Common myeloid progenitor, CD34-positive (primary cell): Measurements from ENCODE around the gene KHSRP.
"Not testable (repeated sequence)": the region's sequence is repeated elsewhere in the genome, so short reads cannot be mapped to it uniquely, and the experiment has no call there.

ENCODE experiments used
- CTCF ChIA-PET: fragments of 350-600 bp; sonication (Branson Sonifier 250); formaldehyde crosslinking; loops from one replicate; lab custom pipeline; 2021; ENCODE audit warnings: antibody characterized with exemption; lab: Charles Lee
- POLR2A ChIA-PET: fragments of 350-600 bp; sonication (Branson Sonifier 250); formaldehyde crosslinking; loops from one replicate; lab custom pipeline; 2021; ENCODE audit warnings: antibody characterized with exemption; lab: Charles Lee
- DNase-seq, 3 donors: peaks; one replicate each; pipeline versions ENCODE4 v3.0.0 to v3.0.0-alpha.2; 2013
- H3K27ac ChIP-seq, 2 experiments: 1 replicate in 1 of 2; 2 replicates in 1 of 2; pipeline ENCODE4 v1.7.0; 2013; ENCODE audit warnings: inconsistent platforms in 2 of 2, low read length in 2 of 2, mild to moderate bottlenecking in 2 of 2, low read depth in 1 of 2, moderate library complexity in 1 of 2; ENCODE audit not compliant: severe bottlenecking in 2 of 2, insufficient read depth in 1 of 2, poor library complexity in 1 of 2
- H3K27me3 ChIP-seq, 5 experiments: replicated peaks in 2 of 5; 1 replicate in 3 of 5; 2 replicates in 2 of 5; pipeline versions ENCODE4 v1.6.1 to v1.7.0; 2013; ENCODE audit warnings: low read length in 4 of 5, mild to moderate bottlenecking in 2 of 5, moderate library complexity in 2 of 5, inconsistent platforms in 1 of 5; ENCODE audit not compliant: insufficient read depth in 5 of 5, control insufficient read depth in 4 of 5
- H3K36me3 ChIP-seq, 4 experiments: 1 replicate in 2 of 4; 2 replicates in 2 of 4; pipeline versions ENCODE4 v1.6.1 to v1.7.0; 2013; ENCODE audit warnings: low read length in 3 of 4, control low read depth in 1 of 4, mild to moderate bottlenecking in 1 of 4; ENCODE audit not compliant: control insufficient read depth in 4 of 4, insufficient read depth in 4 of 4
- H3K4me1 ChIP-seq, 4 experiments: 1 replicate in 3 of 4; 2 replicates in 1 of 4; pipeline versions ENCODE4 v1.6.1 to v1.7.1; 2013; ENCODE audit warnings: low read length in 3 of 4, mild to moderate bottlenecking in 3 of 4, control low read depth in 1 of 4, inconsistent platforms in 1 of 4, moderate library complexity in 1 of 4; ENCODE audit not compliant: control insufficient read depth in 4 of 4, insufficient read depth in 4 of 4; ENCODE audit errors: control extremely low read depth in 1 of 4
- H3K4me3 ChIP-seq, 7 experiments: 1 replicate in 4 of 7; 2 replicates in 3 of 7; pipeline versions ENCODE4 v1.5.1 to v1.7.0; 2013; ENCODE audit warnings: mild to moderate bottlenecking in 7 of 7, low read length in 6 of 7, moderate library complexity in 6 of 7, inconsistent platforms in 2 of 7, low read depth in 2 of 7, control low read depth in 1 of 7; ENCODE audit not compliant: insufficient read depth in 4 of 7, control insufficient read depth in 1 of 7; ENCODE audit errors: extremely low read depth in 1 of 7
- H3K9me3 ChIP-seq, 5 experiments: 1 replicate in 4 of 5; 2 replicates in 1 of 5; pipeline versions ENCODE4 v1.6.1 to v1.7.1; 2013; ENCODE audit warnings: low read length in 4 of 5, mild to moderate bottlenecking in 2 of 5, inconsistent platforms in 1 of 5, low read depth in 1 of 5, moderate library complexity in 1 of 5; ENCODE audit not compliant: control insufficient read depth in 4 of 5, insufficient read depth in 2 of 5; ENCODE audit errors: control extremely low read depth in 1 of 5
- WGBS: methylation state at CpG from one replicate; pipeline ENCODE4 v1.1.5; 2013; ENCODE audit not compliant: insufficient coverage; 5-methylcytosine and 5-hydroxymethylcytosine counted together

The KHSRP gene

GRCh38 chr19:6439743-6440142 lies 15.1 kb upstream of the KHSRP start:
- no CpG with 5 or more reads among the region's 4 CpGs for WGBS
- POLR2A ChIA-PET: no interaction called here

GRCh38 chr19:6433663-6434062 lies 9.1 kb upstream of the KHSRP start, which contains the start of gene SLC25A41:
Gene SLC25A41, minus strand, starts transcription at chr19:6433763. Its CDS starts 70 bp downstream, at chr19:6433693.
- ChIA-PET CTCF (no interaction called here), POLR2A (no interaction called here)
- Histone ChIP-seq H3K36me3 (no peaks in the 10 kb centered on the region), H3K27ac (no peak within 1 kb of the TSS), H3K4me3 (no peak within 1 kb of the TSS), H3K9me3 (no peaks in the 10 kb centered on the region), H3K4me1 (no peaks in the 10 kb centered on the region), H3K27me3 (peaks cover 0 to 2% (median 0%) of the 10 kb centered on the region in 5 experiments)
- WGBS: 95% methylated on average over 7 of the region's 10 CpGs
- no peak for DNase-seq

More at GRCh38 chr19:6439743-6440142, 15.1 kb upstream of the KHSRP start:
- CTCF ChIA-PET: no interaction called here
- Histone ChIP-seq H3K27ac (no peak overlapping the region), H3K27me3 (peaks cover 0 to 2% (median 0%) of the 10 kb centered on the region in 5 experiments), H3K4me3 (no peak overlapping the region), H3K36me3 (no peaks in the 10 kb centered on the region), H3K4me1 (no peaks in the 10 kb centered on the region), H3K9me3 (no peaks in the 10 kb centered on the region)
- DNase-seq: no peak

- DNase-seq: no peak
- ChIA-PET POLR2A (no interaction called here), CTCF (no interaction called here)
- Histone ChIP-seq H3K4me1 (no peaks in the 10 kb centered on the region), H3K27ac (no peak overlapping the region), H3K36me3 (no peaks in the 10 kb centered on the region), H3K4me3 (no peak overlapping the region), H3K27me3 (no peaks in the 10 kb centered on the region), H3K9me3 (no peaks in the 10 kb centered on the region)
- WGBS: 100% methylated on average over 3 of the region's 11 CpGs
Measured at GRCh38 chr19:6433165-6433564, 8.6 kb upstream of the KHSRP start.

- no peaks in the 10 kb centered on the region for H3K27me3 ChIP-seq
- POLR2A ChIA-PET: no interaction called here
- WGBS: 99% methylated on average over 11 of the region's 11 CpGs
- no peak overlapping the region for H3K27ac ChIP-seq
- H3K9me3 ChIP-seq: no peaks in the 10 kb centered on the region
- H3K4me3 ChIP-seq: no peak overlapping the region
- H3K4me1 ChIP-seq: no peaks in the 10 kb centered on the region
- H3K36me3 ChIP-seq: no peaks in the 10 kb centered on the region
- CTCF ChIA-PET: no interaction called here
- DNase-seq: no peak
Measured at GRCh38 chr19:6431891-6432290, 7.3 kb upstream of the KHSRP start.

- H3K27ac ChIP-seq: no peak overlapping the region
- ChIA-PET POLR2A (interaction anchor here (0.5 kb wide), 1 partner anchor 83 kb away, joined by 9 read pairs; no protein-coding TSS in a partner anchor), CTCF (no interaction called here)
- no peaks in the 10 kb centered on the region for H3K9me3 ChIP-seq
- no peak overlapping the region for H3K4me3 ChIP-seq
- DNase-seq: no peak
- 47% methylated on average over 10 of the region's 20 CpGs for WGBS
- H3K36me3 ChIP-seq: no peaks in the 10 kb centered on the region
- peaks cover 0 to 6% (median 5%) of the 10 kb centered on the region in 4 experiments for H3K4me1 ChIP-seq
- H3K27me3 ChIP-seq: no peaks in the 10 kb centered on the region
Measured at GRCh38 chr19:6429419-6430221, 5.0 kb upstream of the KHSRP start.

- WGBS: 100% methylated on average over 1 of the region's 2 CpGs
- CTCF ChIA-PET: not testable (repeated sequence)
- POLR2A ChIA-PET: interaction anchor here (0.5 kb wide), 1 partner anchor 84 kb away, joined by 9 read pairs; no protein-coding TSS in a partner anchor
Measured at GRCh38 chr19:6428692-6429418, 4.2 kb upstream of the KHSRP start.

GRCh38 chr19:6427131-6427530 lies 2.5 kb upstream of the KHSRP start:
- Histone ChIP-seq H3K36me3 (peaks cover 0 to 8% (median 2%) of the 10 kb centered on the region in 4 experiments), H3K9me3 (no peaks in the 10 kb centered on the region), H3K27ac (no peak overlapping the region), H3K27me3 (no peaks in the 10 kb centered on the region), H3K4me1 (peaks cover 0 to 25% (median 22%) of the 10 kb centered on the region in 4 experiments), H3K4me3 (no peak overlapping the region)
- DNase-seq: no peak
- ChIA-PET POLR2A (no interaction called here), CTCF (interaction anchor here (1.3 kb wide), 1 partner anchor 9 kb away, joined by 5 read pairs; no protein-coding TSS in a partner anchor)
- WGBS: over 99% methylated on average over 18 of the region's 18 CpGs

More at GRCh38 chr19:6428692-6429418, 4.2 kb upstream of the KHSRP start:
- H3K9me3 ChIP-seq, H3K27ac ChIP-seq, H3K36me3 ChIP-seq, H3K4me1 ChIP-seq, H3K27me3 ChIP-seq, H3K4me3 ChIP-seq, DNase-seq: not testable (repeated sequence)
